Liver (tissue), 9 donors: Measurements from ENCODE around the gene TPSD1. TPM values are rescaled to one million over a fixed set of nuclear protein-coding genes. Genes with fewer than 3 reads are reported as not detected.
"Not testable (repeated sequence)": the region's sequence is repeated elsewhere in the genome, so short reads cannot be mapped to it uniquely, and the experiment has no call there.

Source experiments
- DNase-seq: peaks from one replicate; pipeline ENCODE4 v3.0.0-alpha.2; 2017; ENCODE audit warnings: low spot score
- H3K27ac ChIP-seq, 2 donors: one replicate each; pipeline ENCODE4 v1.7.0; 2013; ENCODE audit warnings: inconsistent platforms in 2 of 2, low read length in 2 of 2, control low read depth in 1 of 2, low read depth in 1 of 2, mild to moderate bottlenecking in 1 of 2
- H3K27me3 ChIP-seq, 4 donors: one replicate each; pipeline versions ENCODE4 v1.6.1 to v1.7.0; 2013; ENCODE audit warnings: low read length in 3 of 4, inconsistent platforms in 1 of 4, mild to moderate bottlenecking in 1 of 4, moderate library complexity in 1 of 4; ENCODE audit not compliant: control insufficient read depth in 4 of 4, insufficient read depth in 4 of 4
- H3K36me3 ChIP-seq, 4 donors: one replicate each; pipeline versions ENCODE4 v1.6.1 to v1.7.0; 2013; ENCODE audit warnings: low read length in 3 of 4, mild to moderate bottlenecking in 3 of 4, low read depth in 1 of 4, moderate library complexity in 1 of 4; ENCODE audit not compliant: control insufficient read depth in 4 of 4, insufficient read depth in 3 of 4
- H3K4me1 ChIP-seq, 4 donors: one replicate each; pipeline versions ENCODE4 v1.6.1 to v1.7.0; 2013; ENCODE audit warnings: low read length in 3 of 4, mild to moderate bottlenecking in 3 of 4, moderate library complexity in 1 of 4; ENCODE audit not compliant: control insufficient read depth in 4 of 4, insufficient read depth in 4 of 4
- H3K4me3 ChIP-seq, 3 donors: one replicate each; pipeline versions ENCODE4 v1.6.1 to v1.7.0; 2013; ENCODE audit warnings: low read length in 3 of 3, control low read depth in 1 of 3, low read depth in 1 of 3, mild to moderate bottlenecking in 1 of 3
- H3K9ac ChIP-seq, 2 donors: one replicate each; pipeline ENCODE4 v1.7.0; 2013; ENCODE audit warnings: low read length in 2 of 2, mild to moderate bottlenecking in 2 of 2, moderate library complexity in 2 of 2, control low read depth in 1 of 2, low read depth in 1 of 2
- H3K9me3 ChIP-seq, 4 donors: one replicate each; pipeline versions ENCODE4 v1.6.1 to v1.7.0; 2013; ENCODE audit warnings: low read length in 3 of 4; ENCODE audit not compliant: control insufficient read depth in 4 of 4
- FOXA1 ChIP-seq: IDR thresholded peaks from 2 replicates; pipeline ENCODE4 v1.6.1; 2016; ENCODE audit warnings: antibody characterized with exemption
- FOXA2 ChIP-seq: IDR thresholded peaks from 2 replicates; pipeline ENCODE4 v1.6.1; 2016; ENCODE audit warnings: antibody characterized with exemption
- GABPA ChIP-seq, 2 donors: IDR thresholded peaks in 1 of 2; conservative IDR thresholded peaks in 1 of 2; 2 replicates each; pipeline ENCODE4 v1.6.1; 2016; ENCODE audit warnings: antibody characterized with exemption in 2 of 2, mild to moderate bottlenecking in 1 of 2, moderate library complexity in 1 of 2
- HNF4A ChIP-seq, 2 donors: conservative IDR thresholded peaks; 2 replicates each; pipeline ENCODE4 v1.6.1; 2016; ENCODE audit warnings: antibody characterized with exemption in 2 of 2, mild to moderate bottlenecking in 2 of 2
- HNF4G ChIP-seq: IDR thresholded peaks from 2 replicates; pipeline ENCODE4 v1.6.1; 2016; ENCODE audit warnings: antibody characterized with exemption
- JUND ChIP-seq, 2 donors: IDR thresholded peaks; 2 replicates each; pipeline ENCODE4 v1.6.1; 2016; ENCODE audit warnings: antibody characterized with exemption in 2 of 2
- NR2F2 ChIP-seq: IDR thresholded peaks from 2 replicates; pipeline ENCODE4 v1.6.1; 2016; ENCODE audit warnings: antibody characterized with exemption
- RAD21 ChIP-seq, 2 donors: IDR thresholded peaks; 2 replicates each; pipeline ENCODE4 v1.6.1; 2016; ENCODE audit warnings: antibody characterized with exemption in 2 of 2, mild to moderate bottlenecking in 2 of 2
- REST ChIP-seq: IDR thresholded peaks from 2 replicates; pipeline ENCODE4 v1.6.1; 2016; ENCODE audit warnings: antibody characterized with exemption, mild to moderate bottlenecking
- RXRA ChIP-seq, 2 donors: IDR thresholded peaks; 2 replicates each; pipeline ENCODE4 v1.6.1; 2017 to 2018; ENCODE audit warnings: antibody characterized with exemption in 2 of 2, mild to moderate bottlenecking in 1 of 2
- SP1 ChIP-seq: IDR thresholded peaks from 2 replicates; pipeline ENCODE4 v1.6.1; 2018; ENCODE audit warnings: antibody characterized with exemption, mild to moderate bottlenecking
- TAF1 ChIP-seq: conservative IDR thresholded peaks from 2 replicates; pipeline ENCODE4 v1.6.1; 2016; ENCODE audit warnings: antibody characterized with exemption, mild to moderate bottlenecking
- YY1 ChIP-seq: IDR thresholded peaks from 2 replicates; pipeline ENCODE4 v1.6.1; 2016; ENCODE audit warnings: antibody characterized with exemption, mild to moderate bottlenecking
- ZBTB33 ChIP-seq: IDR thresholded peaks from 2 replicates; pipeline ENCODE4 v1.6.1; 2016; ENCODE audit warnings: antibody characterized with exemption
- WGBS: extraction: QIAGEN DNeasy Blood & Tissue Kit; methylation state at CpG from one replicate; pipeline ENCODE4 v1.1.7; 2013; 5-methylcytosine and 5-hydroxymethylcytosine counted together
- polyA plus RNA-seq, 2 donors: library from polyadenylated mRNA; stranded (reverse) in 1 of 2; unstranded in 1 of 2; fragments of 200-250 nt in 1 of 2; fragments of >200 nt in 1 of 2; fragmentation: Nextera tagmentation in 1 of 2; extraction: Ambion mirVana in 1 of 2; gene quantifications; one replicate each; pipeline versions ENCODE4 v1.2.1 to v1.2.3, GENCODE V29; 2013 to 2015
- total RNA-seq, 2 donors: library from RNA; depleted of rRNA; stranded (reverse); fragments of >200 nt; gene quantifications; one replicate each; pipeline ENCODE4 v1.2.3, GENCODE V29; 2014
- TF ChIP-seq, protein P1 (sequence below): IDR thresholded peaks from 2 replicates; pipeline ENCODE4 v1.6.1; 2016; ENCODE audit warnings: antibody characterized with exemption
- donor health status: healthy.
- donor health status: healthy.
- donor health status: healthy.
- donor health status: healthy.
- donor health status: healthy.

The TPSD1 gene
- total and polyA plus RNA-seq, 4 donors = 0.28 to 0.40 TPM; not detected in 2

- H3K36me3 ChIP-seq = no peaks in the 10 kb centered on the region
- no peak for DNase-seq
- H3K27ac ChIP-seq = no peak overlapping the region
- H3K27me3 ChIP-seq = no peaks in the 10 kb centered on the region
- WGBS = 86% methylated on average over 11 of the region's 11 CpGs
- H3K4me3 ChIP-seq = no peak overlapping the region
- H3K9me3 ChIP-seq = no peaks in the 10 kb centered on the region
- TF ChIP-seq RAD21 (IDR thresholded peaks at IDR 0.05) (no peak), JUND (IDR thresholded peaks at IDR 0.05) (no peak), YY1 (no peak), ZBTB33 (no peak), TAF1 (no peak), FOXA1 (no peak), HNF4A (conservative IDR thresholded peaks at IDR 0.05) (no peak)
- TF ChIP-seq, protein P1, sequence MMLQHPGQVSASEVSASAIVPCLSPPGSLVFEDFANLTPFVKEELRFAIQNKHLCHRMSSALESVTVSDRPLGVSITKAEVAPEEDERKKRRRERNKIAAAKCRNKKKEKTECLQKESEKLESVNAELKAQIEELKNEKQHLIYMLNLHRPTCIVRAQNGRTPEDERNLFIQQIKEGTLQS = no peak
- no peak overlapping the region for H3K9ac ChIP-seq
- H3K4me1 ChIP-seq = peaks cover 9 to 36% (median 24%) of the 10 kb centered on the region in 4 donors
These were observed 38.2 kb downstream of the TPSD1 start for GRCh38 chr16:1293921-1294656.

- no peak for DNase-seq
- H3K27ac ChIP-seq = no peak overlapping the region
- no peak overlapping the region for H3K9ac ChIP-seq
- H3K9me3 ChIP-seq = no peaks in the 10 kb centered on the region
- no peak for TF ChIP-seq FOXA2
- TF ChIP-seq HNF4G = no peak
- TF ChIP-seq GABPA (IDR thresholded peaks at IDR 0.05 in 1 of 2, conservative IDR thresholded peaks at IDR 0.05 in 1 of 2) = no peak
- no peak for TF ChIP-seq TAF1
- no peak for TF ChIP-seq RAD21 (IDR thresholded peaks at IDR 0.05)
- no peak for TF ChIP-seq YY1
- TF ChIP-seq RXRA (IDR thresholded peaks at IDR 0.05) = no peak
- TF ChIP-seq REST = no peak
- TF ChIP-seq NR2F2 = no peak
- no peak for TF ChIP-seq SP1
- peaks cover 9 to 37% (median 25%) of the 10 kb centered on the region in 4 donors for H3K4me1 ChIP-seq
- no peaks in the 10 kb centered on the region for H3K27me3 ChIP-seq
- 86% methylated on average over 5 of the region's 5 CpGs for WGBS
- H3K36me3 ChIP-seq = no peaks in the 10 kb centered on the region
- H3K4me3 ChIP-seq = no peak overlapping the region
These were observed 39.6 kb downstream of the TPSD1 start for GRCh38 chr16:1295465-1295864.

DNA sequence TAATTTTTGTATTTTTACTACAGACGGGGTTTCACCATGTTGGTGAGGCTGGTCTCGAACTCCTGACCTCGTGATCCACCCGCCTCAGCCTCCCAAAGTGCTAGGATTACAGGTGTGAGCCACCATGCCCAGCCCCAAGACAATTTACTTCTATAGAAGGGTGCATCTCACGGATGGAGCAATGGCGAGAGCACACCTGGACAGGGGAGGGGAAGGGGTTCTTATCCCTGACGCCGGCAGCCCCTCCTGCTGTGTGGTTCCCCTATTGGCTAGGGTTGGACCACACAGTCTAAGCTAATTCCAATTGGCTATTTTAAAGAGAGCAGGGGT is 40.8 kb downstream of the TPSD1 start:
- H3K4me1 ChIP-seq = peaks cover 7 to 38% (median 26%) of the 10 kb centered on the region in 4 donors
- H3K9me3 ChIP-seq, H3K36me3 ChIP-seq, H3K4me3 ChIP-seq, DNase-seq, H3K27me3 ChIP-seq: not testable (repeated sequence)
- peak overlapping the region in 1 of 2 donors; percentile 32 for H3K9ac ChIP-seq
- WGBS = 88% methylated on average over 8 of the region's 8 CpGs
- H3K27ac ChIP-seq = peak overlapping the region; percentile 80 to 93
